Dendritic cell treated with granulocyte-macrophage colony-stimulating factor and Interleukin-4, amounts not matched to agents 40 ng/mL and 50 ng/mL, for 4 days (primary cell): ENCODE measurements around the gene ADGRL3.
"Not testable (repeated sequence)": the region's sequence is repeated elsewhere in the genome, so short reads cannot be mapped to it uniquely, and the experiment has no call there.

ENCODE experiments used
- H3K27ac Mint-ChIP-seq: one replicate; pipeline ENCODE4 v1.8.0; 2022; ENCODE audit warnings: mild to moderate bottlenecking, mixed read lengths
- H3K27me3 Mint-ChIP-seq: one replicate; pipeline ENCODE4 v1.8.0; 2022; ENCODE audit warnings: mild to moderate bottlenecking, mixed read lengths
- H3K36me3 Mint-ChIP-seq: one replicate; pipeline ENCODE4 v1.8.0; 2022; ENCODE audit warnings: low read depth, mixed read lengths
- H3K4me1 Mint-ChIP-seq: one replicate; pipeline ENCODE4 v1.8.0; 2022; ENCODE audit warnings: low read depth, mixed read lengths
- H3K4me3 Mint-ChIP-seq: one replicate; pipeline ENCODE4 v1.8.0; 2022; ENCODE audit warnings: mild to moderate bottlenecking, moderate library complexity, mixed read lengths
- H3K9me3 Mint-ChIP-seq: one replicate; pipeline ENCODE4 v1.8.0; 2022; ENCODE audit warnings: mixed read lengths
- intact Hi-C: fragments of 100-400 bp; cut with micrococcal nuclease; formaldehyde crosslinking; loops from one replicate; pipeline ENCODE4 v1.15.0; 2022

Gene ADGRL3

GRCh38 chr4:61984260-61984909 lies 784.3 kb downstream of the ADGRL3 start:
- Mint-ChIP-seq H3K9me3 (peaks cover 6% of the 10 kb centered on the region), H3K27me3 (no peaks in the 10 kb centered on the region), H3K27ac (no peak overlapping the region), H3K4me1 (no peaks in the 10 kb centered on the region), H3K36me3 (no peaks in the 10 kb centered on the region), H3K4me3 (no peak overlapping the region)
- intact Hi-C loops = no loop called here

- Mint-ChIP-seq H3K9me3 (no peaks in the 10 kb centered on the region), H3K4me3 (no peak overlapping the region), H3K27ac (no peak overlapping the region), H3K36me3 (no peaks in the 10 kb centered on the region), H3K4me1 (no peaks in the 10 kb centered on the region), H3K27me3 (no peaks in the 10 kb centered on the region)
- intact Hi-C loops = no loop called here
Measured at GRCh38 chr4:61985426-61985825, 785.3 kb downstream of the ADGRL3 start.

GRCh38 chr4:61986929-61987328 lies 786.8 kb downstream of the ADGRL3 start:
- H3K36me3 Mint-ChIP-seq, H3K27me3 Mint-ChIP-seq, H3K4me3 Mint-ChIP-seq, H3K9me3 Mint-ChIP-seq, H3K4me1 Mint-ChIP-seq, intact Hi-C loops, H3K27ac Mint-ChIP-seq: not testable (repeated sequence)

- no peaks in the 10 kb centered on the region for H3K4me1 Mint-ChIP-seq
- H3K4me3 Mint-ChIP-seq = no peak overlapping the region
- intact Hi-C loops = no loop called here
- H3K36me3 Mint-ChIP-seq = no peaks in the 10 kb centered on the region
- H3K9me3 Mint-ChIP-seq = no peaks in the 10 kb centered on the region
- H3K27me3 Mint-ChIP-seq = no peaks in the 10 kb centered on the region
- H3K27ac Mint-ChIP-seq = no peak overlapping the region
Measured at GRCh38 chr4:61992351-61992750, 792.2 kb downstream of the ADGRL3 start.

GRCh38 chr4:61994036-61994435 lies 793.9 kb downstream of the ADGRL3 start:
- Mint-ChIP-seq H3K36me3 (no peaks in the 10 kb centered on the region), H3K9me3 (no peaks in the 10 kb centered on the region), H3K4me3 (no peak overlapping the region), H3K27me3 (no peaks in the 10 kb centered on the region), H3K4me1 (no peaks in the 10 kb centered on the region), H3K27ac (no peak overlapping the region)
- intact Hi-C loops = no loop called here

- intact Hi-C loops = no loop called here
- Mint-ChIP-seq H3K4me1 (no peaks in the 10 kb centered on the region), H3K27ac (no peak overlapping the region), H3K4me3 (no peak overlapping the region), H3K9me3 (no peaks in the 10 kb centered on the region), H3K36me3 (no peaks in the 10 kb centered on the region), H3K27me3 (no peaks in the 10 kb centered on the region)
Measured at GRCh38 chr4:61995717-61996340, 795.7 kb downstream of the ADGRL3 start.

- intact Hi-C loops = no loop called here
- no peaks in the 10 kb centered on the region for H3K27me3 Mint-ChIP-seq
- H3K27ac Mint-ChIP-seq = no peak overlapping the region
- no peaks in the 10 kb centered on the region for H3K9me3 Mint-ChIP-seq
- no peaks in the 10 kb centered on the region for H3K36me3 Mint-ChIP-seq
- no peak overlapping the region for H3K4me3 Mint-ChIP-seq
- no peaks in the 10 kb centered on the region for H3K4me1 Mint-ChIP-seq
Measured at GRCh38 chr4:61996943-61997342, 796.8 kb downstream of the ADGRL3 start.

- H3K4me3 Mint-ChIP-seq = no peak overlapping the region
- intact Hi-C loops = no loop called here
- no peak overlapping the region for H3K27ac Mint-ChIP-seq
- no peaks in the 10 kb centered on the region for H3K27me3 Mint-ChIP-seq
- H3K9me3 Mint-ChIP-seq = no peaks in the 10 kb centered on the region
- H3K4me1 Mint-ChIP-seq = no peaks in the 10 kb centered on the region
- no peaks in the 10 kb centered on the region for H3K36me3 Mint-ChIP-seq
Measured at GRCh38 chr4:61997831-61998230, 797.7 kb downstream of the ADGRL3 start.

GRCh38 chr4:62003695-62004094 lies 803.6 kb downstream of the ADGRL3 start:
- Mint-ChIP-seq H3K27me3 (no peaks in the 10 kb centered on the region), H3K9me3 (peaks cover 9% of the 10 kb centered on the region), H3K36me3 (no peaks in the 10 kb centered on the region), H3K27ac (no peak overlapping the region), H3K4me1 (no peaks in the 10 kb centered on the region), H3K4me3 (no peak overlapping the region)
- intact Hi-C loops = no loop called here

- Mint-ChIP-seq H3K4me3 (no peak overlapping the region), H3K27ac (no peak overlapping the region), H3K36me3 (no peaks in the 10 kb centered on the region), H3K9me3 (peaks cover 9% of the 10 kb centered on the region), H3K4me1 (no peaks in the 10 kb centered on the region), H3K27me3 (no peaks in the 10 kb centered on the region)
- intact Hi-C loops = no loop called here
Measured at GRCh38 chr4:62004881-62005280, 804.8 kb downstream of the ADGRL3 start.

- Mint-ChIP-seq H3K27me3 (no peaks in the 10 kb centered on the region), H3K9me3 (peaks cover 9% of the 10 kb centered on the region), H3K27ac (no peak overlapping the region), H3K4me1 (no peaks in the 10 kb centered on the region), H3K4me3 (no peak overlapping the region), H3K36me3 (no peaks in the 10 kb centered on the region)
- intact Hi-C loops = no loop called here
Measured at GRCh38 chr4:62006108-62006507, 806.0 kb downstream of the ADGRL3 start.

- H3K36me3 Mint-ChIP-seq = no peaks in the 10 kb centered on the region
- no peaks in the 10 kb centered on the region for H3K9me3 Mint-ChIP-seq
- H3K4me1 Mint-ChIP-seq = no peaks in the 10 kb centered on the region
- no peaks in the 10 kb centered on the region for H3K27me3 Mint-ChIP-seq
- intact Hi-C loops = no loop called here
- H3K27ac Mint-ChIP-seq = no peak overlapping the region
- H3K4me3 Mint-ChIP-seq = no peak overlapping the region
Measured at GRCh38 chr4:62015043-62015739, 815.1 kb downstream of the ADGRL3 start.

GRCh38 chr4:62018537-62018936 lies 818.4 kb downstream of the ADGRL3 start:
- no peaks in the 10 kb centered on the region for H3K9me3 Mint-ChIP-seq
- no peaks in the 10 kb centered on the region for H3K27me3 Mint-ChIP-seq
- no peaks in the 10 kb centered on the region for H3K4me1 Mint-ChIP-seq
- no peak overlapping the region for H3K27ac Mint-ChIP-seq
- H3K4me3 Mint-ChIP-seq = no peak overlapping the region
- H3K36me3 Mint-ChIP-seq = no peaks in the 10 kb centered on the region
- intact Hi-C loops = no loop called here

- no peaks in the 10 kb centered on the region for H3K9me3 Mint-ChIP-seq
- no peaks in the 10 kb centered on the region for H3K4me1 Mint-ChIP-seq
- H3K27me3 Mint-ChIP-seq = no peaks in the 10 kb centered on the region
- intact Hi-C loops = no loop called here
- H3K27ac Mint-ChIP-seq = no peak overlapping the region
- H3K36me3 Mint-ChIP-seq = no peaks in the 10 kb centered on the region
- H3K4me3 Mint-ChIP-seq = no peak overlapping the region
Measured at GRCh38 chr4:62023633-62024032, 823.5 kb downstream of the ADGRL3 start.
